Panc1 (cell line): ENCODE results near the gene ORM1. TPM values are rescaled to one million over a fixed set of nuclear protein-coding genes. Genes with fewer than 3 reads are reported as not detected.

Source experiments
- ATAC-seq: fragments of 200-7000 bp; cut with Tn5 transposase; 2 replicates; pipeline ENCODE4 v1.9.1; 2020; ENCODE audit warnings: mild to moderate bottlenecking, moderate library complexity
- BruUV-seq: library from RNA; stranded (reverse); fragments of 400-500 nt; replicated peaks from 2 replicates; lab custom pipeline; 2021; lab: Mats Ljungman, UMichigan
- CTCF ChIA-PET: fragments of 300-600 bp; sonication (Branson Sonifier 250); formaldehyde crosslinking; loops from one replicate; lab custom pipeline; 2022; ENCODE audit warnings: antibody characterized with exemption; lab: Charles Lee
- POLR2A ChIA-PET: fragments of 300-600 bp; sonication (Branson Sonifier 250); formaldehyde crosslinking; loops from one replicate; lab custom pipeline; 2022; ENCODE audit warnings: antibody characterized with exemption; lab: Charles Lee
- DNase-seq: peaks from one replicate; pipeline ENCODE4 v3.0.0-alpha.2; 2010; ENCODE audit warnings: low read depth, low spot score
- H3K27ac ChIP-seq: 2 replicates; pipeline ENCODE4 v1.5.1; 2011; ENCODE audit warnings: mild to moderate bottlenecking, low read length, inconsistent platforms
- H3K27me3 ChIP-seq: fragments of 200-500 bp; sonication (Bioruptor generic); 2 replicates; pipeline ENCODE4 v1.6.0; 2014; ENCODE audit warnings: low read length, inconsistent platforms; ENCODE audit not compliant: control insufficient read depth, insufficient read depth
- H3K36me3 ChIP-seq: fragments of 200-500 bp; sonication (Bioruptor generic); 2 replicates; pipeline ENCODE4 v1.5.1; 2014; ENCODE audit warnings: inconsistent platforms, mild to moderate bottlenecking, low read length, moderate library complexity; ENCODE audit not compliant: control insufficient read depth, insufficient read depth
- H3K4me1 ChIP-seq: 2 replicates; pipeline ENCODE4 v1.5.1; 2011; ENCODE audit warnings: inconsistent platforms, mild to moderate bottlenecking, low read length, moderate library complexity; ENCODE audit not compliant: control insufficient read depth, insufficient read depth
- H3K4me3 ChIP-seq, 2 experiments: 2 replicates each; pipeline ENCODE4 v1.5.1; 2011 to 2012; ENCODE audit warnings: low read depth in 2 of 2, low read length in 2 of 2, mild to moderate bottlenecking in 2 of 2, inconsistent platforms in 1 of 2, moderate library complexity in 1 of 2
- H3K9me3 ChIP-seq: fragments of 200-500 bp; sonication (Bioruptor generic); 2 replicates; pipeline ENCODE4 v1.5.1; 2014; ENCODE audit warnings: low read depth, mild to moderate bottlenecking, inconsistent platforms, low read length, moderate library complexity; ENCODE audit not compliant: control insufficient read depth, insufficient read depth
- POLR2AphosphoS5 ChIP-seq: IDR thresholded peaks from 2 replicates; pipeline ENCODE4 v1.6.1; 2012; ENCODE audit warnings: mild to moderate bottlenecking, low read depth, low read length, moderate library complexity
- SIN3A ChIP-seq: IDR thresholded peaks from 2 replicates; pipeline ENCODE4 v1.6.1; 2012; ENCODE audit warnings: low read depth, mild to moderate bottlenecking, low read length, moderate library complexity, borderline replicate concordance; ENCODE audit not compliant: insufficient read depth
- TCF7L2 ChIP-seq: IDR thresholded peaks from 2 replicates; pipeline ENCODE4 v1.6.1; 2011; ENCODE audit warnings: mild to moderate bottlenecking, low read depth, low read length, inconsistent platforms
- in situ Hi-C: cut with HindIII; loops from 2 replicates; pipeline ENCODE4 v1.10.0; 2016; ENCODE audit warnings: low sequenced_read_pairs, low pct_unique_long_range_greater_than_20kb
- intact Hi-C: fragments of 100-400 bp; cut with micrococcal nuclease; formaldehyde crosslinking; loops from one replicate; pipeline ENCODE4 v1.10.0; 2022; ENCODE audit not compliant: unreplicated experiment
- total RNA-seq: library from RNA; stranded (reverse); gene quantifications from one replicate; pipeline ENCODE4 v1.2.1, GENCODE V29; 2021; ENCODE audit not compliant: unreplicated experiment
- TF ChIP-seq, protein P1 (sequence below): fragments of 450-650 bp; IDR thresholded peaks from 2 replicates; pipeline ENCODE4 v1.5.1; 2017; ENCODE audit warnings: mild to moderate bottlenecking
- TF ChIP-seq, protein P2 (sequence below), 2 experiments: IDR thresholded peaks; 2 replicates each; pipeline ENCODE4 v1.6.1; 2011 to 2012; ENCODE audit warnings: low read depth in 2 of 2, control low read depth in 1 of 2, low read length in 1 of 2, mild to moderate bottlenecking in 1 of 2, moderate library complexity in 1 of 2; ENCODE audit not compliant: insufficient read depth in 1 of 2

ORM1 gene
- total RNA-seq, 1 experiment from 2014 or later, result 3.5 TPM

DNA sequence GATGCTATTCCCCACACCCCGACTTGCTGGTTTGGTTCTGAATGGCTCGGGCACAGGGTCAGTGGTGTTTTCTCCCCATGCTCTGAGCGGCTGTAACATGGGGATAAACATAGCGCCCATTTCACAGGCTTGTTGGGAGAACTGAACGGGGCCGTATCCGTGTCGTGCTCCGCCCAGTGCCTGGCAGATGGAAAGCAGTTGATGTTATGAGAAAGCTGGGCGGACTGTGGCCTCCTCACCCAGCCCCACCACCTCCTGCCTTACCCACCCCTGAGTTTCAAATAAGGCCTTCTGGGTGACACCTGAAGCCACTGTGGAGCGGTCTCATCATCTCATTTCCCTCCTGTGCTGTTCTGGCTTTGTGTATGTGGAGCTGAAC, 21.3 kb downstream of the ORM1 start:
- intact Hi-C loops, result no loop called here
- CTCF ChIA-PET, result no interaction called here
- Histone ChIP-seq H3K27ac (no peak overlapping the region), H3K27me3 (no peaks in the 10 kb centered on the region), H3K9me3 (no peaks in the 10 kb centered on the region), H3K36me3 (no peaks in the 10 kb centered on the region), H3K4me3 (no peak overlapping the region), H3K4me1 (no peaks in the 10 kb centered on the region)
- POLR2A ChIA-PET, result interaction anchor here (0.6 kb wide), 1 partner anchor 196 kb away, joined by 5 read pairs; no protein-coding TSS in a partner anchor
- in situ Hi-C loops, result no loop called here
- no peak for ATAC-seq
- no TSS peak for BruUV-seq
- no peak for DNase-seq
- TF ChIP-seq, protein P1, sequence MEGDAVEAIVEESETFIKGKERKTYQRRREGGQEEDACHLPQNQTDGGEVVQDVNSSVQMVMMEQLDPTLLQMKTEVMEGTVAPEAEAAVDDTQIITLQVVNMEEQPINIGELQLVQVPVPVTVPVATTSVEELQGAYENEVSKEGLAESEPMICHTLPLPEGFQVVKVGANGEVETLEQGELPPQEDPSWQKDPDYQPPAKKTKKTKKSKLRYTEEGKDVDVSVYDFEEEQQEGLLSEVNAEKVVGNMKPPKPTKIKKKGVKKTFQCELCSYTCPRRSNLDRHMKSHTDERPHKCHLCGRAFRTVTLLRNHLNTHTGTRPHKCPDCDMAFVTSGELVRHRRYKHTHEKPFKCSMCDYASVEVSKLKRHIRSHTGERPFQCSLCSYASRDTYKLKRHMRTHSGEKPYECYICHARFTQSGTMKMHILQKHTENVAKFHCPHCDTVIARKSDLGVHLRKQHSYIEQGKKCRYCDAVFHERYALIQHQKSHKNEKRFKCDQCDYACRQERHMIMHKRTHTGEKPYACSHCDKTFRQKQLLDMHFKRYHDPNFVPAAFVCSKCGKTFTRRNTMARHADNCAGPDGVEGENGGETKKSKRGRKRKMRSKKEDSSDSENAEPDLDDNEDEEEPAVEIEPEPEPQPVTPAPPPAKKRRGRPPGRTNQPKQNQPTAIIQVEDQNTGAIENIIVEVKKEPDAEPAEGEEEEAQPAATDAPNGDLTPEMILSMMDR, result no peak
- no peak for TF ChIP-seq POLR2AphosphoS5

DNA sequence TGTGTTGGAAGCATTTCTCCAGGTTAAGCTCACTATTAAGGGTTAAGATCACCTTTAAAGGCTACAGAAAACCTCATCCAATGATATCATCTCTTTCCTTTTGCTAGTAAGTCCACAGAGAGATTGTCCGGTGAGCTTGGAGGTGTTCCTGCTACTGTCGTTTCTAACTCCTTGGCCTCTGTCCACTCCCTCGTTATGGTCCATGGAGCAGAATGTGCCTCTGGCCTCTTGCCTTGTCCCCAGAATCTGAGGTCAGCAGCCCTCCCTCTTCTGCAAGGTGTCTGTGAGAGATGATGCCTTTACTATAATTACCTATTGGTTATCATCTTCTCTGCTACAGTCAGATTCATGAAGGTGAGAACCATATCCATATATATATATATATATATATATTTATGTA, 21.8 kb downstream of the ORM1 start:
- intact Hi-C loops (no loop called here), in situ Hi-C loops (no loop called here)
- Histone ChIP-seq H3K27ac (no peak overlapping the region), H3K9me3 (no peaks in the 10 kb centered on the region), H3K27me3 (no peaks in the 10 kb centered on the region), H3K36me3 (no peaks in the 10 kb centered on the region), H3K4me1 (no peaks in the 10 kb centered on the region), H3K4me3 (no peak overlapping the region)
- TF ChIP-seq, protein P1, result no peak
- no peak for TF ChIP-seq TCF7L2
- TF ChIP-seq, protein P2, sequence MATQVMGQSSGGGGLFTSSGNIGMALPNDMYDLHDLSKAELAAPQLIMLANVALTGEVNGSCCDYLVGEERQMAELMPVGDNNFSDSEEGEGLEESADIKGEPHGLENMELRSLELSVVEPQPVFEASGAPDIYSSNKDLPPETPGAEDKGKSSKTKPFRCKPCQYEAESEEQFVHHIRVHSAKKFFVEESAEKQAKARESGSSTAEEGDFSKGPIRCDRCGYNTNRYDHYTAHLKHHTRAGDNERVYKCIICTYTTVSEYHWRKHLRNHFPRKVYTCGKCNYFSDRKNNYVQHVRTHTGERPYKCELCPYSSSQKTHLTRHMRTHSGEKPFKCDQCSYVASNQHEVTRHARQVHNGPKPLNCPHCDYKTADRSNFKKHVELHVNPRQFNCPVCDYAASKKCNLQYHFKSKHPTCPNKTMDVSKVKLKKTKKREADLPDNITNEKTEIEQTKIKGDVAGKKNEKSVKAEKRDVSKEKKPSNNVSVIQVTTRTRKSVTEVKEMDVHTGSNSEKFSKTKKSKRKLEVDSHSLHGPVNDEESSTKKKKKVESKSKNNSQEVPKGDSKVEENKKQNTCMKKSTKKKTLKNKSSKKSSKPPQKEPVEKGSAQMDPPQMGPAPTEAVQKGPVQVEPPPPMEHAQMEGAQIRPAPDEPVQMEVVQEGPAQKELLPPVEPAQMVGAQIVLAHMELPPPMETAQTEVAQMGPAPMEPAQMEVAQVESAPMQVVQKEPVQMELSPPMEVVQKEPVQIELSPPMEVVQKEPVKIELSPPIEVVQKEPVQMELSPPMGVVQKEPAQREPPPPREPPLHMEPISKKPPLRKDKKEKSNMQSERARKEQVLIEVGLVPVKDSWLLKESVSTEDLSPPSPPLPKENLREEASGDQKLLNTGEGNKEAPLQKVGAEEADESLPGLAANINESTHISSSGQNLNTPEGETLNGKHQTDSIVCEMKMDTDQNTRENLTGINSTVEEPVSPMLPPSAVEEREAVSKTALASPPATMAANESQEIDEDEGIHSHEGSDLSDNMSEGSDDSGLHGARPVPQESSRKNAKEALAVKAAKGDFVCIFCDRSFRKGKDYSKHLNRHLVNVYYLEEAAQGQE (IDR thresholded peaks at IDR 0.05; ENCODE audit: insufficient read depth in 1 of 2, low read depth in 2 of 2, low read length in 1 of 2), result no peak
- TF ChIP-seq POLR2AphosphoS5, result no peak
- TF ChIP-seq SIN3A, result no peak
- POLR2A ChIA-PET, result no interaction called here
- CTCF ChIA-PET, result no interaction called here
- DNase-seq (no peak), ATAC-seq (no peak)
- BruUV-seq, result no TSS peak
